Hepatocyte (in vitro differentiated cells): ENCODE results near the gene CCN5. TPM values are rescaled to one million over a fixed set of nuclear protein-coding genes. Genes with fewer than 3 reads are reported as not detected.

Experiments
- polyA plus RNA-seq: library from polyadenylated mRNA; unstranded; fragments of >200 nt; fragmentation: Nextera tagmentation; extraction: Ambion mirVana; gene quantifications from 2 replicates; pipeline ENCODE4 v1.2.1, GENCODE V29; 2016
- total RNA-seq: library from RNA; depleted of rRNA; stranded (reverse); fragments of >200 nt; gene quantifications from 2 replicates; pipeline ENCODE4 v1.2.3, GENCODE V29; 2014

CCN5 gene
- total and polyA plus RNA-seq, 2 experiments from 2014 or later = 0.53 to 0.82 TPM

Other genes with a start within 250 kb of the CCN5 start
- gene TTPAL, start 239.5 kb upstream of the CCN5 start, total RNA-seq = 11.9 and 12.9 TPM in 2 replicates
- 10.3 and 14.7 TPM in 2 replicates for gene TTPAL, start 239.5 kb upstream of the CCN5 start, polyA plus RNA-seq
- gene SERINC3, start 193.3 kb upstream of the CCN5 start, total RNA-seq = 80.0 and 96.9 TPM in 2 replicates
- gene SERINC3, start 193.3 kb upstream of the CCN5 start, polyA plus RNA-seq = 119 and 128 TPM in 2 replicates
- gene PKIG, start 132.8 kb upstream of the CCN5 start, total RNA-seq = 51.9 and 60.5 TPM in 2 replicates
- gene PKIG, start 132.8 kb upstream of the CCN5 start, polyA plus RNA-seq = 46.8 and 47.6 TPM in 2 replicates
- 10.4 and 15.5 TPM in 2 replicates for gene ADA, start 63.7 kb upstream of the CCN5 start, total RNA-seq
- 13.5 and 18.5 TPM in 2 replicates for gene ADA, start 63.7 kb upstream of the CCN5 start, polyA plus RNA-seq
- gene KCNK15, start 30.5 kb downstream of the CCN5 start, total RNA-seq = 0.92 and 1.7 TPM in 2 replicates
- gene KCNK15, start 30.5 kb downstream of the CCN5 start, polyA plus RNA-seq = 3.1 and 4.3 TPM in 2 replicates
- 8.1 and 9.0 TPM in 2 replicates for gene RIMS4, start 95.2 kb downstream of the CCN5 start, total RNA-seq
- 4.9 and 5.1 TPM in 2 replicates for gene RIMS4, start 95.2 kb downstream of the CCN5 start, polyA plus RNA-seq
- gene YWHAB, start 170.3 kb downstream of the CCN5 start, total RNA-seq = 86.3 and 89.5 TPM in 2 replicates
- gene YWHAB, start 170.3 kb downstream of the CCN5 start, polyA plus RNA-seq = 163 and 169 TPM in 2 replicates
- gene PABPC1L, start 194.7 kb downstream of the CCN5 start, total RNA-seq = 18.0 and 23.5 TPM in 2 replicates
- 15.6 and 29.6 TPM in 2 replicates for gene PABPC1L, start 194.7 kb downstream of the CCN5 start, polyA plus RNA-seq
- 32.0 and 41.6 TPM in 2 replicates for gene TOMM34, start 245.0 kb downstream of the CCN5 start, total RNA-seq
- gene TOMM34, start 245.0 kb downstream of the CCN5 start, polyA plus RNA-seq = 44.1 and 50.0 TPM in 2 replicates